SHP77 (cell line): Measurements from ENCODE around the gene MAP3K6.

Experiments used
- DNase-seq, 2 experiments: peaks; one replicate each; lab custom pipeline; 2025; lab: John Stamatoyannopoulos, UW

MAP3K6 gene

DNA sequence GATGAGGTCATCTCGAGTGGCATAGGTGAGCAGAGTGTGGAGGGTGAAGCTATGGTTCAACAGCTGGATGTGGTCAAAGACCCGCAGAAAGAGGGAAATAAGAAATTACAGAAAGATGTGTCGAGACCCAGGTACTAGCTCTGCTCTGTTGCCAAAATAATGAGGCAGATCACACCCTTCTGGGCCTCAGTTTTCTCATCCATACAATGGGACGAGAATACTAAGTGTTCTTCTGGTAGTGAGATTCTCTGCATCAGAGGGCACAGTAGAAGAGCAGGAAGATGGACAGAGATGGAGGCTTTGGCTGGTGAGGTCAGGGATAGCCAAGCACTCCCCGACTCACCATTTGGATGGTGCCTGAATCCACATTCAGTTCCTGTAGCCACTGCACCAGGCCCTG is 11.1 kb downstream of the MAP3K6 start:
- no peak for DNase-seq

DNA sequence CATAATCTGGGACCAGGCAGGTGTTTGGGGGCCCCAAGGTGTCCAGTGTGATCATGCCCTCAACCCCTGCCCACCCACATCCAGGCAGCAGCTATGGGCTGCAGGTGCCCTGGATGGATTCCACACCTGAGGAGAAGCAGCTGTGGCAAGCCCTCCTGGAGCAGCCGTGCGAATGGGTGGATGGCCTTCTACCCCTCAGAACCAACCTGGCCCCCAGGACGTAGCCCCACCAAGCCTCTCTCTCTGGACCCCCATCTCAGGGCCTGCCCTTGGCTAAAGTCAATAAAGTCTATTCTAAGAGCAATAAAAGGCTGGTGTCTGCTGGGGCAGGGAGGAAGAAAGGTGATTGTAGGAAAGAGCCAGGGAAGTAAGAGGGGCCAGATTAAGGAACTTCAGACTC is 13.1 kb downstream of the MAP3K6 start:
- no peak for DNase-seq

DNA sequence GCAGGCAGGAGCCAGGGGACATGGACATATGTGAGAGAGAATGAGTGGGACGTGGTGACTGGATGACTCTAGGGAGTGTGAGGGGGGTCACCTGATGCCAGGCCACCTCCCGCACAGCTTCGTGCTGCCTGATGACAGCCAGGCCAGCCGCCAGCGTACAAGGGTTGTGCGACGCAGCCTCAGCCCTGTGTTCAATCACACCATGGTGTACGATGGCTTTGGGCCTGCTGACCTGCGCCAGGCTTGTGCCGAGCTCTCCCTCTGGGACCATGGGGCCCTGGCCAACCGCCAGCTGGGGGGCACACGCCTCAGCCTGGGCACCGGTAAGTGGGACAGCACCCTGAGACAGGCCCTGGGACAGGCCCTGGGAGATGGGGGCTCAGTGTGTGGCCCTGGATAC is 13.6 kb downstream of the MAP3K6 start:
- no peak for DNase-seq

DNA sequence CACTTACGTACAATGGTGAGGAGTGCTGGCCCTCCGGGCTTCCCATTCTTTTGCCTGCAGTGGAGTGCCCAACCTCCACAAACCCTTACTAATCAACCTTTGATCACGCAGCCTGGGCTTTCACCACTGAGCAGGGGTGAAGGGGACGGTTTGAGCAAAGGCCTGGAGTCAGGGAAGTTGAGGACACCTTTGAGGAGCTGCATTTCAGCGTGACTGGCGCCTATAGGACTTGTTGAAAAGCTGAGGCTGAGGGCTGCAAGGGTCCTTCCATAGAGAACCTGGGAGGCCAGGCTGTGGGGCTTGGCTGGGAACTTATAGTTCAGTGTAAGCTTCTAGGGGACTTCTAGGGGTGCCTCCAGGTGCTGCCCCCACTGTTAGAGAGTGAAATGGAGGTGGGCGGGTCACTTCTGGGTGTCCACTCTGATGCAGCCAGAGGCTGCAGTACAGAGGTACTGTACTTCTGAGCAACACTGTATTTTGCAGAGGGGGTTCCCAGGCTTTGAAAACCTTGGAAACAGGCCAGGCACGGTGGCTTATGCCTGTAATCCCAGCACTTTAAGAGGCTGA is 15.1 kb downstream of the MAP3K6 start:
- DNase-seq: no peak

DNA sequence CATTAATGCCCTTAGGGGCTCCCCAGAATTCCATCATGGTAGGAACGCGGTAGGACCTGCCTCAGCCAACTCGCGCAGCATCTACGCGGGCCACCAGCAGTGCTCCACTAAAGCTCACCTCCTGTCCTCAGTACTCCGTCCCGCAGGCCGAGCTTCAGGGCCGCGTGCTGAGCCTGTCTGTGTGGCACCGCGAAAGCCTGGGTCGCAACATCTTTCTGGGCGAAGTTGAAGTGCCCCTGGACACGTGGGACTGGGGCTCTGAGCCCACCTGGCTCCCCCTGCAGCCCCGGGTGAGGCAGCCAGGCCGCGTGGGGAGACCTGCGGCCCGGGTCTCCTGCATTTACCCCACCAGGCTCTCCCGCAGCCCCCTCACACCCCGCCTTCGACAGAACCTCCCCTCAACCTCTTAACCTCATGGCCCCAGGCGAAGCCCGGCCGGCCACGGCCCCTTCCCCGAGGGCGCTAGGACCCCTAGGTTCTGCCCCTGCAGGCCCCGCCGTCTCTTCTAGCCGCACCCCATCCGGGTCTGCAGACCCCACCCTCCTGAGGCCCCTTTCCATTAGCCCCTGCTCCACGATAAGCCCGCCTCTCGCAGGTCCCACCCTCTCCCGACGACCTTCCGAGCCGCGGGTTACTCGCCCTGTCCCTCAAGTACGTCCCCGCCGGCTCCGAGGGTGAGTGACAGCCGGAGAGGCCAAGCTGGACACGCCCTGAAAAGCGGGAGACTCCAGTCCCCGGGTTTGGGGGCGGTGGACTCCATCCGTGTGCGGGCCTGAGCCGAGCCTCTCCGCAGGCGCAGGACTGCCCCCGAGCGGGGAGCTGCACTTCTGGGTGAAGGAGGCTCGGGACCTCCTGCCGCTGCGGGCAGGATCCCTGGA is 15.9 kb downstream of the MAP3K6 start:
- no peak for DNase-seq

DNA sequence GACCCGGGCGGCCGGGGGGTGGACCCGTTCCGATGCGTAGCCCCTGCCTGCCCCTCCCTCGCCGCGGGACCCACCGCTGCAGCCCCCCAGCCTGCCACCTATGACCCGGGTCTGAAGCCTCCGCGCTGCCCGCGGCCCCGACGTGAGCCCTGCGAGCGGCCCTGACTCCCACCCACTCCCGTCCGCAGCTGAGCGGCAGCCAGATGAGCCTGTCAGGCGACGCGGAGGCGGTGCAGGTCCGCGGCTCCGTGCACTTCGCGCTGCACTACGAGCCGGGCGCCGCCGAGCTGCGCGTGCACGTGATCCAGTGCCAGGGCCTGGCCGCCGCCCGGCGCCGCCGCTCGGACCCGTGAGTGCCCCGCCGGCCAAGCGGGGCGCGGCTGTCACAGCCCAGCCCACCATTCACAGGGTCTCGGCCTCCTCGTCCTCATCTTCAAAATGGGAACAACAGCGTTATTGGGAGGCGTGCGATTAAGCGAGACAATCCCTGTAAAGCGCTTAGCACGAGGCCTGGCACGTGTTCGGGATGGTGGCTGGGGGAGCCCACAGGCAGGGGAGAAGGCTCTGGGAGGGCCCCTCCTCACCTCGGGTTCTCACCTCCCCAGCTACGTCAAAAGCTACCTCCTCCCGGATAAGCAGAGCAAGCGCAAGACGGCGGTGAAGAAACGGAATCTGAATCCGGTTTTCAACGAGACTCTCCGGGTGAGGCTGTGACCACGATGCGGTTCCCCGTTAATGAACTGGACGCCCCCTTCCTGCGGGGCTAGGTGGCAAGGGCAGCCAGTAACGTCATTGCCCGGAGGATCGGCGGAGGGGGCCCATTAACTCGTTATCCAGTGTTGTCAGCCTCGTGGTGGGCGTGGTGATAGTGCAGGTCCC is 16.7 kb downstream of the MAP3K6 start:
- DNase-seq: no peak

DNA sequence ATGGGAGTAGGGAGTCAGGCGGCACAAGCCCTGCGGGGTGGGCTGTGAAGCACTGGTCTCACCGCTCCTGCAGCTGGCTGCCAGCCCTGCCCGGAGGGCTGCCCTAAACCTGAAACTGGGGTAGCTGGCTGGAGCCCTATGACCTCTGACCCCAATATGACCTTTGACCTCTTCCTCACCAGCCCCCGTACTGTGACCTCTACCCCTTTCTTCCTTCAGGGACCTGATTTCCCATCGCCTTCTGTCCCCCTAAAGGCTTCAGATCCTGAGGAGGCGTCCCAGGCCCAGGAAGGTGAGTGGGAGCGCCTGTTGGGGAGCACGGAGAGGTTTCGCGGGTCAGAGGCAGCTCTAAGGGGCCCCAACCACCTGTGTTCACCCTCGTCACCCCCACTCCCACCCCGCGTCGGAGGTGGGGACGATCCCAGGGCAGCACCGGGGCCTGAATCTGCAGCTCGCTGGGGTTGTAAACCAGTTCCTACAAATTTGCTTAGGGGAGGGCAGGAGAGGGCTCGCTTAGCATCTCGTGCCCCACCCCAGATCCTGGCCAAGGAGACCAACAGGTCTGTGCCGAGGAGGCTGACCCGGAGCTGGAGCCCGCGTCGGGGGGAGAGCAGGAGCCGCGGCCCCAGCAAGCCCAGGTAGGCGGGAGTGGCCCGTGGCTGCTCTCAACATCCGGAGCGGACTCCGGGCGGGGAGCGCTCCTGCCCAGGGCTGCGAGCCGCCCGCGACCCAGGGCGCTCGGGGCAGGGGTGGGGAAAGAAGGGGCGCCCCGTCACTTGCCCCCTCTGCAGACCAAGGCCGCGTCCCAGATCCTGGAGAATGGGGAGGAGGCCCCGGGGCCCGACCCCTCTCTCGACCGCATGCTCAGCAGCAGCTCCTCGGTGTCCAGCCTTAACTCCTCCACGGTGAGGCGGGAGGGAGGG is 17.6 kb downstream of the MAP3K6 start:
- DNase-seq: no peak

DNA sequence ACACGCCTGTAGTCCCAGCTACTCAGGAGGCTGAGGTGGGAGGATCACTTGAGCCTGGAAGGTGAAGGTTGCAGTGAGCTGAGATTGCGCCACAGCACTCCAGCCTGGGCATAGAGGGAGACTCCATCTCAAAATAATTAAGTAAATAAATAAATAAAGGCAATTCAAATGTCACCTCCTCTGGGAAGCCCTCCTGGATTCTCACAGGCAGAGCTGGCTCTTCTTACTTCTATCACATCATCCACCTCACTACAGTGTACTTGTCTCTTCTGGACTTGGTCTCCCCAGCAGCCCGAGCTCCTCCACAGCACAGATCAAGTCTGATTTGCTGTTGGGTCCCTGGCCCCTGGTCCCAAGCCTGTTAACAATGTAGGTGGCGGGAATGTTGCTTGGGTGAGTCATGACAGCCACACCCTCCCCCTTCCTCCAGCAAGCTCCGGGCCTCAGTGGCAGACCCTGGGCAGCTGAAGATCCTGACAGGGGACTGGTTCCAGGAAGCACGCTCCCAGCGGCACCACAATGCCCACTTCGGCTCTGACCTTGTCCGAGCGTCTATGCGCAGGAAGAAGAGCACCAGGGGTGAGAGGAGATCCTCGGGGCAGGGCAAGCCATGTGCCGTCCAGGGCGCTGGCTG is 19.7 kb downstream of the MAP3K6 start:
- DNase-seq: no peak

DNA sequence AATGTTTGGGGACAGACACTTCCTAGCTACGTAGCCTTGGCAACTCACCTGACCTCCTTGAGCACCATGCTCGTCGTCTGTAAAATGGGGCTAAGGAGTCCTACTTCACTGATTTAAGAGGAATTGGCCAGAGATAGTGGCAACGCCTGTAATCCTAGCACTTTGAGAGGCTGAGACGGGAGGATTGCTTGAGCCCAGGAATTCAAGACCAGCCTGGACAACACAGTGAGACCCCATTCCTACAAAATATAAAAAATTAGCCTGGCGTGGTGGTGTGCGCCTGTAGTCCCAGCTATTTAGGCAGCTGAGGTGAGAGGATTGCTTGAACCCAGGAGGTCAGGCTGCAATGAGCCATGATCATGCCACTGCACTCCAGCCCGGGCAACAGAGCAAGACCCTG is 20.4 kb downstream of the MAP3K6 start:
- no peak for DNase-seq

DNA sequence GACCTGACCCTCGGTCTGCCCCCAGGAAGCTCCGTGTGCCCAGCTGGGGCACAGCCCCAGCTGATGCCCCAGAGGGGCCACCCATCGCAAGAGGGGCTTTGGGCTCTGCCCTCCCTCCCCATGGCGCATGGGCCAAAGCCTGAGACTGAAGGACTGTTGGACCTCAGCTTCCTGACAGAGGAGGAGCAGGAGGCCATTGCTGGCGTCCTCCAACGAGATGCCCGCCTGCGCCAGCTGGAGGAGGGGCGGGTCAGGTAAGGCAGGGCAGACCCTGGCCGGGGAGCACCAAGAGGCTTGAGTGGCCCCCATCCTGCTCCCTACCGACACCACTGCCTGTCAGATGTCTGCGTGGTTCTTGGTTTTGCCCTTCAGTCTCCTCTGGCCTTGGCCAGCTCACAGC is 21.5 kb downstream of the MAP3K6 start:
- DNase-seq: no peak

DNA sequence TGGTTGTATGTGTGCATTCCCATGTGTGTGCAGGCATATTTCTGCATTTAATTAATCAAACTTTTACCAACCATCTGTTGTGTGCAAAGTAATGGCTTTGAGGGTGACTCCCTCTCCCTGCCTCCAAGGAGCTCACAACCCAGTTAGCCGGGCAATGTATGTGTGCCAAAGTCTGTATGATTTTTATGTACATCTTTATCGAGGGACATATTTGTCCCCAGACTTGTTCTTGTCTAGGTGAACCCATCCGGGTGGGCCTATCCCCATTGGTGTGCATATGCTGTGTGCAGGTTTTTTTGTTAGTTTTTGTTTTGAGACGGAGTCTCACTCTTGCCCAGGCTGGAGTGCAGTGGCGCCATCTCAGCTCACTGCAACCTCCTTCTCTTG is 23.1 kb downstream of the MAP3K6 start:
- no peak for DNase-seq

DNA sequence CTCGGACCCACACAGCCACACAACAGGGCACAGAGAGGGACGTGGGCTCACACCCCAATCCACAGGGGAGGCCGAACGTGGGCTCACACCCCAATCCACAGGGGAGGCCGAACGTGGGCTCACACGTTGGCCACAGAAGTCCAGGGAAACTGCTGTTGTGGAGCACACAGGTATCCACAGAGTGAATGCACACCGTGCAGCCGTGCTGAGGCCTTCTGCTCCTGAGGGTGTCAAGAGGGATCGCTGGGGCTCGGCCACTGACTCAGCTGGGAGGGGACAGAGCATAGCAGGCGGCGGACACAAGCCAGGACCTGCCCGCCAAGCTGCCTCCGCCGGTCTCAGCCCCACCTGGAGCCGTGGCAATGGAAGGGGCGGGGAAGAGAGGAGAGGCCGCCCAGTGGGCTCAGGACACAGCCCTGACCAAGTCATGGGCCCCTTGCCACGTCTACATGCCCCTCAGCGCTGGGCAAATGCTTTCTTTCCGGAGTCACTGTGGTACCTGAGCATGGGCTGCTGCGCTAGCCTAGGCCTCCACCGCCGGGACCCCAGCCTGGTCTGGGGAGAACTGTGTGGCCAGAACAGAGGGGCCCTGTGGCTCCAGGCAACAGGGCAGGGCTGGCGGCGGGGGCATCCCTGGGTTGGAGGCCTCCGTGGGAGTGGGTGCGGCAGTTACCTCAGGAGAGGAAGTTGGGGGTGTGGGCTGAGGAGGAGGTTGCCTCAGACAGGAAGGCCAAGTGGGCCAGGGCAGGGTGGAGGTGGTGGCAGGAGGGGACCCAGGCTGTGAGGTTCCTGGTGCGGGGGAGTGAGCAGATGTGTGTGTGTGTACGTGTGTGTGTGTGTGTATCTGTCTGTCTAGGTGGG is 23.8 kb downstream of the MAP3K6 start:
- DNase-seq: peak; percentile 59 to 71

DNA sequence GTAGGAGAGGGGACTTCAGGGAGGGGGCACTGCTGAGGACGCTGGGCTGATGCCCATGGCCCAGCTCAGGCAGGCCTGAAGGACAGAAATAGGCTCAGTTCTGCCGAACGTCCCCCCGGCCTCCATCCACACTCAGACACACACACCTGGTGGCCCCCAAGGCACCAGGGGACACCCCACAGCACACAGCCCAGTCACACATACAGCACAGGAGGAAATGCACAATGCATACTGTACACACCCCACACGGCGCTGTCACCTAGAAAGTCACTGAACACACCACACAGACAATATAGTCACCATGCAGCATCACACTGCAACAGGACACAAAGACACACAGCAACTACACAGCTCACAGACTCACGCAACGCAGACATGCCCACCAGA is 24.4 kb downstream of the MAP3K6 start:
- DNase-seq: no peak

DNA sequence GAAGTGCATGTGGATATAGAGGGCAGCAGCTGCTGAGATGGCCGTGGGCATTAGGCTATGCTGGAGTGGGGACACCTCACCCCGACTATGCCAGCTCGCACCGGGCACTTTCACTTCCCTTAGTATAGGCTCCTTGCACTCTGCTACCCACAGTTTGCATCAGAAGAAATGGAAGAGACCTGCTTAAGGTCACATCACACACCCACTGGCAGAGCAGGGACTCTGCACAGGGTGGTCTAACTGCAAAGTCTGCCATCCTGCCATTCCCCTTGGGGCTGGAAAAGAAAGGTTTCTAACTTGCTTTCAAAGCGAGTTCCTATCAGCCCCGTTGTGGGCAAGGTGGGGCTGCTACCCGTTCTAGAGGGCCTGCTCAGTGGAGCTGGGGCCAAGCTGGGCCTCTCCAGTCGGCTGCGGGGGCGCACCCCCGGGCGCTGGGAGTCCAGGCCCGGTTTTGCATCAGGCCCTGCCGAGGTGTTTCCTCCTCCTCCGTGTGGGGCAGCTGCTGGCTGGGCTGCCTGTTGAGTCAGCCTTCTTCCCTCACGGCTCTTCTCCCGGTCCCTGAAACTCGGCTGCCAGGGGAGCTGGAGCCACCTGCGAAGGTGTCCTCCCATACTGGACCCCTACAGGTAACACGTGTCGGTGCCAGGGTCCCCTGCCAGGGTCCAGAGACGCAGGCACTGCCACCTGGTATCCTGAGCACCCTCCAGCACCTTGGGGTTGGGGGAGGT is 25.1 kb downstream of the MAP3K6 start, which contains the start of gene SYTL1:
Gene SYTL1 (plus strand): TSS at position 498 of the 728 bp plus-strand sequence. CDS start 3,313 bp downstream, outside the sequence.
- DNase-seq: peak; percentile 49 to 77

DNA sequence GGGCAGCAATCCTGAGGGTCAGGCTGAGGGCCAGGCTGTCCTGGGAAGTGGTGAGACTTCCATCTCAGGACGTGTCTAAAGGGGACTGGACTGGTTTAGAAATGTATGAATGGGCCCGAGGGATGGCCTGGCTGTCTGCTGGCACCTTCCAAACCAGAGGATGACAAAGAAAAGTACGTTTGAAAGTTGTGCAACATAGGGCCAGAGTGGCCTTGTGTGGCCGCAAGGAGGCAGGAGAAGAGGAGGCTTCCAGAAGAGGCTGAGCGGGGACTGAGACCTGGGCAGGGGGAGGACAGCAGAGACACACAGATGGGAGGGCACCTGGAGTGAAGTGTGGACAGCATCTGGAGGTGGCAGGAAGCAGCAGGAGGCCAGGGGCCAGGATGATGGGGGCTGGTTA is 27.5 kb downstream of the MAP3K6 start:
- DNase-seq: no peak

DNA sequence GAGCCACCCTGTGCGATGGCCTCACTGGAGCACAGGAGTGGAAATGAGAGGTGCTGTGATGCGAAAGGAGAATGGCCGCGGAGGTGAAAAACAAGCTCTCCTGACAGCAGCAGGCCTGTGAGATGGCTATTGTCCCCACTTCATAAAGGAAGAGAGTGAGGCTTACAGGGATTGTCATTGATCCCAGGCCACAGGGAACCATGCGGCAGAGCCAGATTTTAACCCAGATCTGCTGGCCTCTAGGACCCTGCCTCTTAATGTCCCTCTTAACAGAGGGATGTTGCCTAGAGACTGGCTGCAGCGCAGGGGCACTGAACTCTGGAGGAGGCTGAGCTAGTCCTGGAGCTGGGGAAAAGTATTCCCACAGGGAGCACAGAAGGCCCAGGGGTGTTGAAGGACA is 28.0 kb downstream of the MAP3K6 start:
- no peak for DNase-seq

DNA sequence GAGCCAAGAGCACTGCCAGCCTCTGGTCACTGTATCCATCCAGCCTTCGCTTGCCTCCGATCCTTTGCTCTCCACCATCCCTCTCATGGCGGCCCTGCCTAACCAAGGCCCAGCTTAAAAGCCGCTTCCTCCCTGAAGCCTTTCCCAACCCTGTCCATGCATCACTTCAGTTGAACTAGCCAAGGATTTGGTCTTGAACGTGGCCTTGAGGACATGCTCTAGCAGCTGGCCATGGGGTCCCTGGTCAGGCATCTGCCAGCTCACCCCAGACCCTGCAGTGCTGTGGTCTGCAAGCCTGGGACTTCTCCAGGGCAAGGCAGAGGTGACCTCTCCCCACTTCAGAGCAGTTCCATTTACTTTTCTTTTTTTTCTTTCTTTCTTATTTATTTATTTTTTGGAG is 30.0 kb downstream of the MAP3K6 start:
- no peak for DNase-seq

DNA sequence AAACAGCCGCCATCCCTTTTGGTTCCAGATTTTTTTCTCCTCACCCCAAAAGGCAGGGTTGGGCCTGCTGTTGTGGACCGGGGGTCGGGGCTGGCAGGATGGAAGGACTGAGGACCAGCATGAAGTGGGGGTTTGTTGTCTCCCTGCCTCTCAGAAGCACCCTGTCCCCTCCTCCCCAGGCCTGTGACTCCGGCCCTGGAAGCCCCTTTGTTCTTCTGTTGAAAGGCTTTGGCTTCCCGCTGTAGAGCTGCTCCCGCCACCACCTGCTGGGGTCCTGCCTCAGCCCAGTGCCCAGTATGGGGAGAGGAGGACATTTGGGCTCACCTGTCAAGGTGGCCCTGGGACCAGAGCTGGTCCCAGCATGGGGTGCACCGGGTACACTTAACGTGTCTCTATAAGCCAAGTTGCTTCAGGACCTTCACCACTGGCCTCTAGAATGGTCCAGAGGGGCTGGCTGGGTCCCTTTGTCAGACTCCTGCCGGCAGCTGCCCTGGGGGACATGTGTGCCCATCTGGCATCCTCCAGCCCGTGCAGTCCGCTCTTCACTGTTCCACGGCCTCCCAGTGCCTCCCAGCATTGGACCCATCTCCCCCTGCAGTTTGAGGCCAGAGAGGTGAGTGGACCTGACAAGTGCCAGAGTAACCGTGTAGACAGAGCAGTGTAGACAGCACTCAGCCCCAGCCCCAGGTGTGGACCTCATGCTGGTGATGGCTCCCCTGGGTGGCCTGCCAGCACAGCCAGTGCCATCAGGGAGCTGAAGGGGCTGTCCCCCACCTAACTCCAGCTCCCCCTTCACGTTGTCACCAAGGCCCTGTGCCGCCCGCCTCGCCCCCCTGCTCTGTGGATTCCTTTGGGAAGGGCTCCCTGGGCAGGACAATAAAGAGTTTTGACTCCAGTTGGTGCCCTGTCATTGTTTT is 31.0 kb downstream of the MAP3K6 start:
- DNase-seq: no peak
